Keratinocyte (primary cell): ENCODE measurements around the gene OR4D1.
"Not testable (repeated sequence)": the region's sequence is repeated elsewhere in the genome, so short reads cannot be mapped to it uniquely, and the experiment has no call there.

ENCODE experiments used
- EZH2 ChIP-seq: IDR thresholded peaks from one replicate; pipeline ENCODE4 v1.6.1; 2012; ENCODE audit warnings: inconsistent platforms, mild to moderate bottlenecking, low read length, moderate library complexity
- TF ChIP-seq, protein P1 (sequence below), 3 experiments: IDR thresholded peaks in 1 of 3; conservative IDR thresholded peaks in 1 of 3; optimal IDR thresholded peaks in 1 of 3; 2 replicates in 2 of 3; 3 replicates in 1 of 3; pipeline versions ENCODE3 to v1.5.1; 2011; ENCODE audit warnings: low read length in 3 of 3, mild to moderate bottlenecking in 3 of 3, moderate library complexity in 2 of 3, control low read depth in 1 of 3, inconsistent platforms in 1 of 3; ENCODE audit not compliant: insufficient read depth in 2 of 3; ENCODE audit errors: extremely low read depth in 1 of 3

GRCh38 chr17:58132697-58133096, 15.5 kb upstream of the OR4D1 start:
- TF ChIP-seq, protein P1, sequence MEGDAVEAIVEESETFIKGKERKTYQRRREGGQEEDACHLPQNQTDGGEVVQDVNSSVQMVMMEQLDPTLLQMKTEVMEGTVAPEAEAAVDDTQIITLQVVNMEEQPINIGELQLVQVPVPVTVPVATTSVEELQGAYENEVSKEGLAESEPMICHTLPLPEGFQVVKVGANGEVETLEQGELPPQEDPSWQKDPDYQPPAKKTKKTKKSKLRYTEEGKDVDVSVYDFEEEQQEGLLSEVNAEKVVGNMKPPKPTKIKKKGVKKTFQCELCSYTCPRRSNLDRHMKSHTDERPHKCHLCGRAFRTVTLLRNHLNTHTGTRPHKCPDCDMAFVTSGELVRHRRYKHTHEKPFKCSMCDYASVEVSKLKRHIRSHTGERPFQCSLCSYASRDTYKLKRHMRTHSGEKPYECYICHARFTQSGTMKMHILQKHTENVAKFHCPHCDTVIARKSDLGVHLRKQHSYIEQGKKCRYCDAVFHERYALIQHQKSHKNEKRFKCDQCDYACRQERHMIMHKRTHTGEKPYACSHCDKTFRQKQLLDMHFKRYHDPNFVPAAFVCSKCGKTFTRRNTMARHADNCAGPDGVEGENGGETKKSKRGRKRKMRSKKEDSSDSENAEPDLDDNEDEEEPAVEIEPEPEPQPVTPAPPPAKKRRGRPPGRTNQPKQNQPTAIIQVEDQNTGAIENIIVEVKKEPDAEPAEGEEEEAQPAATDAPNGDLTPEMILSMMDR (optimal IDR thresholded peaks at IDR 0.05 in 1 of 3, IDR thresholded peaks at IDR 0.05 in 1 of 3, conservative IDR thresholded peaks at IDR 0.05 in 1 of 3; ENCODE audit: extremely low read depth in 1 of 3, insufficient read depth in 2 of 3, low read length in 3 of 3): not testable (repeated sequence)
- TF ChIP-seq EZH2: not testable (repeated sequence)
